HFFc6 (cell line): Measurements from ENCODE around the gene TOR2A. TPM values are rescaled to one million over a fixed set of nuclear protein-coding genes. Genes with fewer than 3 reads are reported as not detected.

Experiments
- DNase-seq: peaks from one replicate; pipeline ENCODE4 v3.0.0-alpha.2; 2018
- H3K27ac Mint-ChIP-seq: 2 replicates; pipeline ENCODE4 v1.8.0; 2020; ENCODE audit warnings: mild to moderate bottlenecking, mixed read lengths
- H3K27me3 Mint-ChIP-seq: 2 replicates; pipeline ENCODE4 v1.8.0; 2021; ENCODE audit warnings: mild to moderate bottlenecking, moderate library complexity, mixed read lengths; ENCODE audit not compliant: insufficient read depth
- H3K36me3 Mint-ChIP-seq: 2 replicates; pipeline ENCODE4 v1.8.0; 2021; ENCODE audit warnings: low read depth, mixed read lengths
- H3K4me1 Mint-ChIP-seq: 2 replicates; pipeline ENCODE4 v1.8.0; 2020; ENCODE audit warnings: low read depth, mixed read lengths
- H3K4me3 Mint-ChIP-seq: 2 replicates; pipeline ENCODE4 v1.8.0; 2020; ENCODE audit warnings: mild to moderate bottlenecking, moderate library complexity, mixed read lengths
- H3K9me3 Mint-ChIP-seq: 2 replicates; pipeline ENCODE4 v1.8.0; 2020; ENCODE audit warnings: mild to moderate bottlenecking, mixed read lengths
- CTCF ChIP-seq: fragments of 200-600 bp; sonication (generic); IDR thresholded peaks from 2 replicates; pipeline ENCODE4 v1.5.0; 2021; ENCODE audit warnings: antibody characterized with exemption, mild to moderate bottlenecking
- total RNA-seq, 6 experiments: library from RNA; stranded (reverse); fragmentation: NEBNext Ultra II Directional; extraction: Animal tissue kit (Norgen Biotek cat#: 25700); gene quantifications; 2 replicates in 1 of 6; 3 replicates in 5 of 6; pipeline ENCODE4 v1.2.3, GENCODE V29; 2021

TOR2A gene
- total RNA-seq, 6 experiments from 2014 or later = 6.6 to 8.3 (median 8.1) TPM

GRCh38 chr9:127721391-127721821 is 13.7 kb downstream of the TOR2A start:
- Mint-ChIP-seq H3K36me3 (no peaks in the 10 kb centered on the region), H3K4me3 (no peak overlapping the region), H3K27me3 (no peaks in the 10 kb centered on the region; the same call in 1 of the 2 replicates), H3K27ac (no peak overlapping the region), H3K4me1 (peaks cover 23% of the 10 kb centered on the region), H3K9me3 (no peaks in the 10 kb centered on the region)
- no peak for TF ChIP-seq CTCF
- no peak for DNase-seq

GRCh38 chr9:127720865-127721227 is 14.2 kb downstream of the TOR2A start:
- Mint-ChIP-seq H3K36me3 (no peaks in the 10 kb centered on the region), H3K4me1 (peaks cover 28% of the 10 kb centered on the region)
- TF ChIP-seq CTCF = no peak

GRCh38 chr9:127720031-127720864 is 14.8 kb downstream of the TOR2A start:
- no peak for DNase-seq
- no peaks in the 10 kb centered on the region for H3K36me3 Mint-ChIP-seq
- no peaks in the 10 kb centered on the region for H3K9me3 Mint-ChIP-seq
- no peak overlapping the region for H3K27ac Mint-ChIP-seq
- H3K4me1 Mint-ChIP-seq = peaks cover 30% of the 10 kb centered on the region
- TF ChIP-seq CTCF = no peak
- peaks cover 3% of the 10 kb centered on the region; the same call in 1 of the 2 replicates for H3K27me3 Mint-ChIP-seq
- no peak overlapping the region for H3K4me3 Mint-ChIP-seq

More at GRCh38 chr9:127720865-127721227, 14.2 kb downstream of the TOR2A start:
- H3K9me3 Mint-ChIP-seq = no peaks in the 10 kb centered on the region
- peak overlapping the region; percentile 45; the same call in 1 of the 2 replicates for H3K27ac Mint-ChIP-seq
- no peaks in the 10 kb centered on the region; the same call in 1 of the 2 replicates for H3K27me3 Mint-ChIP-seq
- no peak for DNase-seq
- H3K4me3 Mint-ChIP-seq = no peak overlapping the region

DNA sequence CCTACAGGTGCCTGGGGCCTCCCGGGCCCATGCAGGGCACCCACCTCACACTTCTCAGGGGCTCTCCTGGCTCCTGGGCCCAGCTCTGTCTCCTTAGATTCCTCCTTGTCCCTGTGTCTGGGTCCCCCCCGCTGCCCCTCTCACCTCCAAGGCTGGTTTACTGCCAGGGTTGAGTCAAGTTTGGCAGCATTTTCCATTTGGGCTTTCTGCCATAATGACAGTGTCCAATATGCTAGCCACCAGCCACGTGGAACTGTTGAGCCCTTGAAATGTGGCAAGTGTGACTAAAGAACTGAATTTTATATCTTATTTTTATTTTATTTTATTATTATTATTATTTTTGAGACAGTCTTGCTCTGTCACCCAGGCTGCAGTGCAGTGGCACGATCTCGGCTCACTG is 17.3 kb downstream of the TOR2A start:
- no peak overlapping the region for H3K4me3 Mint-ChIP-seq
- TF ChIP-seq CTCF = no peak
- no peaks in the 10 kb centered on the region for H3K9me3 Mint-ChIP-seq
- DNase-seq = no peak
- H3K36me3 Mint-ChIP-seq = no peaks in the 10 kb centered on the region
- H3K27me3 Mint-ChIP-seq = peaks cover 3% of the 10 kb centered on the region; the same call in 1 of the 2 replicates
- H3K27ac Mint-ChIP-seq = no peak overlapping the region
- peaks cover 25% of the 10 kb centered on the region for H3K4me1 Mint-ChIP-seq

GRCh38 chr9:127716412-127716811 is 18.7 kb downstream of the TOR2A start:
- no peaks in the 10 kb centered on the region for H3K9me3 Mint-ChIP-seq
- H3K4me3 Mint-ChIP-seq = peak overlapping the region; percentile 98
- H3K27ac Mint-ChIP-seq = peak overlapping the region; percentile 97
- DNase-seq = no peak
- no peaks in the 10 kb centered on the region for H3K36me3 Mint-ChIP-seq
- TF ChIP-seq CTCF = no peak
- 0 out of 2 replicates have a peak, but pooled peaks cover 3% of the 10 kb centered on the region for H3K27me3 Mint-ChIP-seq
- peaks cover 23% of the 10 kb centered on the region for H3K4me1 Mint-ChIP-seq
